PC-3 (cell line): Measurements from ENCODE around the gene EPB41. TPM values are rescaled to one million over a fixed set of nuclear protein-coding genes. Genes with fewer than 3 reads are reported as not detected.

Experiments used
- ATAC-seq: fragments of 200-7000 bp; cut with Tn5 transposase; 2 replicates; pipeline ENCODE4 v1.9.1; 2020; ENCODE audit warnings: mild to moderate bottlenecking, moderate library complexity
- BruUV-seq: library from RNA; stranded (reverse); fragments of 400-500 nt; replicated peaks from 2 replicates; lab custom pipeline; 2021; lab: Mats Ljungman, UMichigan
- CTCF ChIA-PET: fragments of 300-600 bp; sonication (Branson Sonifier 250); formaldehyde crosslinking; loops from one replicate; lab custom pipeline; 2022; ENCODE audit warnings: antibody characterized with exemption; lab: Charles Lee
- POLR2A ChIA-PET: fragments of 300-600 bp; sonication (Branson Sonifier 250); formaldehyde crosslinking; loops from one replicate; lab custom pipeline; 2022; ENCODE audit warnings: antibody characterized with exemption; ENCODE audit not compliant: unreplicated experiment; lab: Charles Lee
- DNase-seq: peaks from one replicate; pipeline ENCODE4 v3.0.0-alpha.2; 2015
- H2AFZ ChIP-seq: fragments of 300-600 bp; sonication (generic); 2 replicates; pipeline ENCODE4 v1.6.0; 2016; ENCODE audit warnings: antibody characterized with exemption, low read length
- H3F3A ChIP-seq: fragments of 300-600 bp; sonication (generic); one replicate; pipeline ENCODE4 v1.6.0; 2017; ENCODE audit warnings: antibody characterized with exemption, low read length, control low read depth, mild to moderate bottlenecking; ENCODE audit not compliant: unreplicated experiment
- H3K27ac ChIP-seq: fragments of 300-600 bp; sonication (generic); 2 replicates; pipeline ENCODE4 v1.5.1; 2016; ENCODE audit warnings: mild to moderate bottlenecking, low read length
- H3K27me3 ChIP-seq: fragments of 300-600 bp; sonication (generic); 2 replicates; pipeline ENCODE4 v1.6.1; 2016; ENCODE audit warnings: low read length, mixed read lengths
- H3K36me3 ChIP-seq: fragments of 300-600 bp; sonication (generic); 2 replicates; pipeline ENCODE4 v1.6.1; 2016; ENCODE audit warnings: low read depth, mixed run types, low read length, mixed read lengths
- H3K4me1 ChIP-seq: fragments of 300-600 bp; sonication (generic); 2 replicates; pipeline ENCODE4 v1.5.1; 2016; ENCODE audit warnings: low read length; ENCODE audit not compliant: insufficient read depth
- H3K4me2 ChIP-seq: fragments of 300-600 bp; sonication (generic); 2 replicates; pipeline ENCODE4 v1.6.0; 2016; ENCODE audit warnings: low read length
- H3K4me3 ChIP-seq: fragments of 300-600 bp; sonication (generic); 2 replicates; pipeline ENCODE4 v1.5.1; 2016; ENCODE audit warnings: mild to moderate bottlenecking, low read length, mixed read lengths
- H3K79me2 ChIP-seq: fragments of 300-600 bp; sonication (generic); 2 replicates; pipeline ENCODE4 v1.6.1; 2017; ENCODE audit warnings: low read length, mixed read lengths
- H3K9ac ChIP-seq: fragments of 300-600 bp; sonication (generic); 2 replicates; pipeline ENCODE4 v1.6.0; 2016; ENCODE audit warnings: mild to moderate bottlenecking, low read length
- H3K9me2 ChIP-seq: fragments of 300-600 bp; sonication (generic); replicated peaks from 2 replicates; pipeline ENCODE4 v1.6.1; 2016; ENCODE audit warnings: mixed run types, low read length, mixed read lengths
- H3K9me3 ChIP-seq: fragments of 300-600 bp; sonication (generic); 2 replicates; pipeline ENCODE4 v1.6.1; 2016; ENCODE audit warnings: low read length, mixed read lengths
- H4K20me1 ChIP-seq: fragments of 300-600 bp; sonication (generic); 2 replicates; pipeline ENCODE4 v1.6.1; 2016; ENCODE audit warnings: low read length, mixed read lengths
- CTCF ChIP-seq: fragments of 300-600 bp; sonication (generic); conservative IDR thresholded peaks from 2 replicates; pipeline ENCODE4 v1.5.1; 2017; ENCODE audit warnings: antibody characterized with exemption, low read depth, mild to moderate bottlenecking, low read length
- EZH2 ChIP-seq: fragments of 300-600 bp; sonication (generic); IDR thresholded peaks from one replicate; pipeline ENCODE4 v1.6.1; 2017; ENCODE audit warnings: antibody characterized with exemption, mild to moderate bottlenecking, low read length; ENCODE audit not compliant: unreplicated experiment
- EZH2phosphoT487 ChIP-seq: fragments of 300-600 bp; sonication (generic); IDR thresholded peaks from 2 replicates; pipeline ENCODE4 v1.6.1; 2018; ENCODE audit warnings: mild to moderate bottlenecking, antibody characterized with exemption, low read length, borderline replicate concordance
- intact Hi-C: fragments of 100-400 bp; cut with micrococcal nuclease; formaldehyde crosslinking; loops from 2 replicates; pipeline ENCODE4 v1.9.0; 2023
- total RNA-seq: library from RNA; depleted of rRNA; stranded (reverse); fragments of >200 nt; gene quantifications from 2 replicates; pipeline ENCODE4 v1.2.3, GENCODE V29; 2014

Gene EPB41
- total RNA-seq, 1 experiment from 2014 or later = 44.9 TPM

DNA sequence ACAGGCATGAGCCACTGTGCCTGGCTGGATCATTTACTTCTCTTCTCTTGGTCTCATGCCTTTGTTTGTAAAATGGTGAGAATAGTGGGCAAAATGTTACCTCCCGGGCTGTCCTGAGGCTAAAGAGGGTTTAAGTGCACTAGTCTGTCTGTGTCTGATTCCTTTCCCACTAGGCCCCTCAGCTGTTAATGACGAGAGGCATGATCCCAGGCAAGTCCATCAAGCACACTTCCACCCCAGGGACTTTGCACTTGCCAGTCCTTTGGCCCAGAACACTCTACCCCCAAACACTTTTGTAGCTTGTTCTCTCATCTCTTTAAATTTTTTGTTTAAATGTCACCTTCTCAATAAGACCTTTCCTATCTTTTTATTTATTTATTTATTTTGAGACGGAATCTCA lies 13.8 kb upstream of the EPB41 start:
- Histone ChIP-seq H3K79me2 (no peaks in the 10 kb centered on the region), H3K9me2 (no peaks in the 10 kb centered on the region), H3K9me3 (no peaks in the 10 kb centered on the region), H4K20me1 (no peaks in the 10 kb centered on the region), H3K27ac (no peak overlapping the region), H3K9ac (no peak overlapping the region), H2AFZ (no peak overlapping the region), H3K36me3 (no peaks in the 10 kb centered on the region), H3K4me2 (no peak overlapping the region), H3K4me3 (no peak overlapping the region), H3K4me1 (no peaks in the 10 kb centered on the region), H3K27me3 (no peaks in the 10 kb centered on the region), H3F3A (no peaks in the 10 kb centered on the region)
- ATAC-seq = no peak
- CTCF ChIA-PET = no interaction called here
- intact Hi-C loops = no loop called here
- no peak for TF ChIP-seq EZH2phosphoT487
- no peak for TF ChIP-seq CTCF
- no peak for TF ChIP-seq EZH2
- DNase-seq = no peak
- POLR2A ChIA-PET = no interaction called here
- no TSS peak for BruUV-seq

DNA sequence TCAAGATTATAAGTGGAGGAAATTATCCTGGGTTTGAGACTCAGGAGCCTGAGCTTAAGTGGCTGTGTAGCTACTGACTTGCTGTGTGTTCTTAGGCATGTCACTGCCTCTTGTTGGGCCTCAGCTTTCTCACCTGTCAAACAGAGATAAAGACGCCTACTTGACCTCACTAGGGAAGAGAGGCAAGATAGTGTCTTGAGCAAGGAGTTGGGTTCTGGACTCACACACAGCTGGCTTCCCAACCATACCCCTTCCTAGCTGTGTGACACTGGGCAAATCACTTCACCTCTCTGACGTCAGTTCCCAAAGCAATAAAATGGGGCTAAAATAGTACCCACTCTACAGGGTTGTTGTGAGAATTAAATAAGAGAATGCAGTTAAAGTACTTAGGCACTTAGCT lies 11.6 kb upstream of the EPB41 start:
- no peaks in the 10 kb centered on the region for H3F3A ChIP-seq
- H3K9ac ChIP-seq = no peak overlapping the region
- H3K36me3 ChIP-seq = no peaks in the 10 kb centered on the region
- intact Hi-C loops = no loop called here
- ATAC-seq (no peak), DNase-seq (no peak)
- H3K9me3 ChIP-seq = no peaks in the 10 kb centered on the region
- H3K4me3 ChIP-seq = no peak overlapping the region
- ChIA-PET CTCF (interaction anchor here (0.6 kb wide), 1 partner anchor 85 kb away, joined by 3 read pairs; no protein-coding TSS in a partner anchor), POLR2A (no interaction called here)
- H3K4me2 ChIP-seq = no peak overlapping the region
- H3K79me2 ChIP-seq = no peaks in the 10 kb centered on the region
- BruUV-seq = no TSS peak
- H3K9me2 ChIP-seq = no peaks in the 10 kb centered on the region
- no peaks in the 10 kb centered on the region for H4K20me1 ChIP-seq
- no peak overlapping the region for H2AFZ ChIP-seq
- H3K4me1 ChIP-seq = no peaks in the 10 kb centered on the region
- TF ChIP-seq EZH2 (no peak), EZH2phosphoT487 (no peak), CTCF (no peak)
- no peak overlapping the region for H3K27ac ChIP-seq
- H3K27me3 ChIP-seq = no peaks in the 10 kb centered on the region

GRCh38 chr1:28905921-28906666 lies 8.3 kb upstream of the EPB41 start:
- POLR2A ChIA-PET = no interaction called here
- TF ChIP-seq CTCF (no peak), EZH2 (no peak), EZH2phosphoT487 (no peak)
- no peaks in the 10 kb centered on the region for H3F3A ChIP-seq
- no peaks in the 10 kb centered on the region for H3K79me2 ChIP-seq
- H3K4me2 ChIP-seq = no peak overlapping the region
- ATAC-seq (no peak), DNase-seq (no peak)
- no peaks in the 10 kb centered on the region for H4K20me1 ChIP-seq
- H3K4me3 ChIP-seq = no peak overlapping the region
- no peaks in the 10 kb centered on the region for H3K27me3 ChIP-seq
- no TSS peak for BruUV-seq
- no peak overlapping the region for H3K9ac ChIP-seq
- H3K36me3 ChIP-seq = no peaks in the 10 kb centered on the region
- intact Hi-C loops = no loop called here
- H2AFZ ChIP-seq = no peak overlapping the region
- no peak overlapping the region for H3K27ac ChIP-seq
- H3K4me1 ChIP-seq = no peaks in the 10 kb centered on the region
- no peaks in the 10 kb centered on the region for H3K9me3 ChIP-seq
- H3K9me2 ChIP-seq = no peaks in the 10 kb centered on the region
- CTCF ChIA-PET = no interaction called here
